ENCODE data around the gene TMPRSS11D. TPM values are rescaled to one million over a fixed set of nuclear protein-coding genes. Genes with fewer than 3 reads are reported as not detected.

TMPRSS11D gene
- total and polyA plus RNA-seq, 2 of the 4 experiments (the other 2 are of a cell fraction) = not detected

DNA sequence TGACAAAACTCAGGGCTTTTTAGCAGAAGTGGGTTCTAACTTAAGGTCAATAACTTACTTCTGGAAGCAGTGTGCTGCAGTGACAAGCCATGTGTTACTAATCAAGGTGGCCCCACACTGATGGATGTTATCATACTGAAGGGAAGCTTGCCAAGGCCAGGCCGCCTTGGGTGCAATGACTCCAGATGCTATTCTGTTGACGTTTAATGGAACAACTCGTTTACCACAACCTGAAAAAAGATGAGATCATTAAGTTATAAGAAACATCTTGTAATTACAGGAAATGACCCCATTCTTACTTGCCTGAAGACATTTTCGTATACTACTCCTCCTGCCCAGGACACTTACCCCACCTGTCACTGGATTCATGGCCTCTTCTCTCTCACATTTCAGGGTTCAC is 38.9 kb upstream of the TMPRSS11D start:
- Histone ChIP-seq H3K27ac (ENCODE audit: insufficient read depth, low read length) (no peak overlapping the region), H3K27me3 (ENCODE audit: control insufficient read depth, insufficient read depth, low read length) (peaks cover 4% of the 10 kb centered on the region), H3K23ac (ENCODE audit: low read depth, low read length) (no peak overlapping the region), H4K20me1 (ENCODE audit: insufficient read depth, low read length) (no peaks in the 10 kb centered on the region), H3K9ac (ENCODE audit: low read depth, low read length) (no peak overlapping the region), H2BK20ac (ENCODE audit: low read depth, low read length) (no peak overlapping the region), H3K9me3 (ENCODE audit: control insufficient read depth, insufficient read depth, low read length) (no peaks in the 10 kb centered on the region), H2AFZ (replicated peaks; ENCODE audit: low read length, poor library complexity) (no peak overlapping the region), H3K56ac (ENCODE audit: extremely low read depth, insufficient read depth, low read length) (no peak overlapping the region), H2AK5ac (ENCODE audit: low read depth, low read length) (no peak overlapping the region), H4K5ac (ENCODE audit: low read depth, low read length) (no peak overlapping the region), H3K14ac (replicated peaks; ENCODE audit: low read depth, low read length) (no peak overlapping the region), H2AK9ac (replicated peaks; ENCODE audit: low read depth, low read length, poor library complexity) (no peak overlapping the region), H3K4me1 (ENCODE audit: control insufficient read depth, insufficient read depth, low read length) (no peaks in the 10 kb centered on the region), H4K91ac (ENCODE audit: insufficient read depth, low read depth, low read length) (no peak overlapping the region), H3K4ac (ENCODE audit: low read depth, low read length) (no peak overlapping the region), H3K79me1 (ENCODE audit: low read depth in 1 of 2, low read length in 2 of 2) (no peaks in the 10 kb centered on the region), H3K4me2 (ENCODE audit: low read depth, low read length) (no peak overlapping the region), H2BK5ac (ENCODE audit: low read depth, low read length, poor library complexity, severe bottlenecking) (no peak overlapping the region), H3K9me1 (ENCODE audit: insufficient read depth, low read length) (no peaks in the 10 kb centered on the region), H2BK120ac (ENCODE audit: low read depth, low read length) (no peak overlapping the region), H2BK15ac (ENCODE audit: low read depth, low read length) (no peak overlapping the region), H3K36me3 (ENCODE audit: control insufficient read depth, insufficient read depth, low read length) (no peaks in the 10 kb centered on the region), H3K4me3 (ENCODE audit: insufficient read depth, low read depth, low read length) (no peak overlapping the region), H3K18ac (ENCODE audit: low read depth, low read length) (no peak overlapping the region), H4K8ac (ENCODE audit: low read depth in 2 of 2, low read length in 2 of 2) (no peak overlapping the region)
- in situ Hi-C loops (cut with MboI; ENCODE audit: low sequenced_read_pairs) (no loop called here), intact Hi-C loops (cut with micrococcal nuclease) (no loop called here), dilution Hi-C loops (cut with HindIII; ENCODE audit: low sequenced_read_pairs, unreplicated experiment) (no loop called here)
- ATAC-seq (ENCODE audit: low read depth) = no peak
- no CpG with 5 or more reads among the region's 4 CpGs for WGBS, 2 experiments (ENCODE audit: extremely low coverage in 2 of 2, insufficient read length in 1 of 2)
- TF ChIP-seq CHD1 (IDR thresholded peaks at IDR 0.05; ENCODE audit: low read depth, low read length) (no peak), MAZ (IDR thresholded peaks at IDR 0.05; ENCODE audit: borderline replicate concordance, low read depth, low read length) (no peak), SMC3 (IDR thresholded peaks at IDR 0.05; ENCODE audit: low read depth, low read length) (no peak), CEBPB (IDR thresholded peaks at IDR 0.05; ENCODE audit: low read depth, low read length) (no peak), RFX5 (IDR thresholded peaks at IDR 0.05; ENCODE audit: low read depth, low read length) (no peak)
- ChIA-PET CTCF (no interaction called here), POLR2A (ENCODE audit: unreplicated experiment) (no interaction called here)
- BruUV-seq (replicated peaks) = no TSS peak
- DNase-seq = no peak
